Muscle of arm (tissue), 12 donors: ENCODE measurements around the gene CLDN7. TPM values are rescaled to one million over a fixed set of nuclear protein-coding genes. Genes with fewer than 3 reads are reported as not detected.

Experiments used
- DNase-seq: peaks from one replicate; pipeline ENCODE4 v3.0.0-alpha.2; 2013
- polyA plus RNA-seq, 12 donors: library from polyadenylated mRNA; unstranded; fragments of 120-200 nt; gene quantifications; one replicate each; pipeline ENCODE4 v1.2.1, GENCODE V29; 2013; ENCODE audit not compliant: insufficient read length in 12 of 12

CLDN7 gene
- polyA plus RNA-seq, 12 donors = 0.32 to 39.4 (median 1.1) TPM; not detected in 1

- no peak for DNase-seq
Observed at GRCh38 chr17:7290166-7290565, 27.9 kb upstream of the CLDN7 start.

- DNase-seq = no peak
Observed at GRCh38 chr17:7289256-7290032, 27.2 kb upstream of the CLDN7 start.

- DNase-seq = no peak
Observed at GRCh38 chr17:7285679-7286078, 23.4 kb upstream of the CLDN7 start.

- DNase-seq = no peak
Observed at GRCh38 chr17:7284911-7285310, 22.6 kb upstream of the CLDN7 start.

- DNase-seq = no peak
Observed at GRCh38 chr17:7283471-7284216, 21.4 kb upstream of the CLDN7 start.

GRCh38 chr17:7282752-7283321 is 20.6 kb upstream of the CLDN7 start:
- no peak for DNase-seq

GRCh38 chr17:7281953-7282751 is 19.9 kb upstream of the CLDN7 start:
- no peak for DNase-seq

- peak; percentile 84 for DNase-seq
Observed at GRCh38 chr17:7281074-7281952, 19.0 kb upstream of the CLDN7 start, which contains the start of gene SLC2A4. TSS of gene SLC2A4 (plus strand) at chr17:7281718. CDS start at chr17:7281935, 217 bp downstream.

- DNase-seq = peak; percentile 88
Observed at GRCh38 chr17:7280519-7281073, 18.3 kb upstream of the CLDN7 start.

GRCh38 chr17:7279448-7279847 is 17.2 kb upstream of the CLDN7 start:
- no peak for DNase-seq

- no peak for DNase-seq
Observed at GRCh38 chr17:7266784-7267183, 4.5 kb upstream of the CLDN7 start.

GRCh38 chr17:7263801-7264078 is 1.5 kb upstream of the CLDN7 start:
- DNase-seq = no peak

- DNase-seq = no peak
Observed at GRCh38 chr17:7262935-7263800, 890 bp upstream of the CLDN7 start.

- DNase-seq = no peak
Observed at GRCh38 chr17:7261379-7262191, 693 bp downstream of the CLDN7 start.

GRCh38 chr17:7260651-7261378 is 1.5 kb downstream of the CLDN7 start:
- DNase-seq = no peak

GRCh38 chr17:7260151-7260550 is 2.1 kb downstream of the CLDN7 start:
- no peak for DNase-seq

- no peak for DNase-seq
Observed at GRCh38 chr17:7259555-7259889, 2.8 kb downstream of the CLDN7 start.
